Caco-2 (cell line): ENCODE results near the gene OR2T35. TPM values are rescaled to one million over a fixed set of nuclear protein-coding genes. Genes with fewer than 3 reads are reported as not detected.

Source experiments
- BruUV-seq: library from RNA; stranded (reverse); fragments of 400-500 nt; replicated peaks from 2 replicates; lab custom pipeline; 2021; lab: Mats Ljungman, UMichigan
- CTCF ChIA-PET: fragments of 300-600 bp; sonication (Branson Sonifier 250); formaldehyde crosslinking; loops from one replicate; lab custom pipeline; 2022; ENCODE audit warnings: antibody characterized with exemption; lab: Charles Lee
- POLR2A ChIA-PET: fragments of 300-600 bp; sonication (Branson Sonifier 250); formaldehyde crosslinking; loops from one replicate; lab custom pipeline; 2022; ENCODE audit warnings: antibody characterized with exemption; lab: Charles Lee
- DNase-seq, 2 experiments: peaks; one replicate each; pipeline versions ENCODE4 v3.0.0 to v3.0.0-alpha.2; 2020 to 2022
- H3K27me3 ChIP-seq: replicated peaks from 2 replicates; pipeline ENCODE4 v1.6.0; 2011; ENCODE audit warnings: low read length; ENCODE audit not compliant: control insufficient read depth, insufficient read depth
- H3K36me3 ChIP-seq: 2 replicates; pipeline ENCODE4 v1.5.1; 2011; ENCODE audit warnings: low read length; ENCODE audit not compliant: control insufficient read depth, insufficient read depth
- H3K4me1 ChIP-seq: fragments of 250-450 bp; sonication (Bioruptor Pico); 2 replicates; pipeline ENCODE4 v1.5.1; 2020; ENCODE audit warnings: mild to moderate bottlenecking
- H3K4me3 ChIP-seq: 2 replicates; pipeline ENCODE4 v1.5.1; 2011; ENCODE audit warnings: low read depth, mild to moderate bottlenecking, control low read depth, low read length
- H3K9me3 ChIP-seq: fragments of 250-450 bp; sonication (Bioruptor Pico); 2 replicates; pipeline ENCODE4 v1.5.1; 2020; ENCODE audit warnings: mild to moderate bottlenecking, moderate library complexity
- H3K27ac Mint-ChIP-seq: one replicate; pipeline ENCODE4 v1.8.0; 2022; ENCODE audit warnings: mixed read lengths; ENCODE audit not compliant: unreplicated experiment
- H3K27me3 Mint-ChIP-seq: one replicate; pipeline ENCODE4 v1.8.0; 2022; ENCODE audit warnings: mixed read lengths; ENCODE audit not compliant: insufficient read depth, unreplicated experiment
- H3K36me3 Mint-ChIP-seq: one replicate; pipeline ENCODE4 v1.8.0; 2022; ENCODE audit warnings: mild to moderate bottlenecking, mixed read lengths; ENCODE audit not compliant: insufficient read depth, unreplicated experiment
- H3K4me1 Mint-ChIP-seq: one replicate; pipeline ENCODE4 v1.8.0; 2022; ENCODE audit warnings: low read depth, mixed read lengths; ENCODE audit not compliant: unreplicated experiment
- H3K4me3 Mint-ChIP-seq: one replicate; pipeline ENCODE4 v1.8.0; 2022; ENCODE audit warnings: mild to moderate bottlenecking, moderate library complexity, mixed read lengths; ENCODE audit not compliant: unreplicated experiment
- H3K9me3 Mint-ChIP-seq: one replicate; pipeline ENCODE4 v1.8.0; 2022; ENCODE audit warnings: mixed read lengths; ENCODE audit not compliant: unreplicated experiment
- CTCF ChIP-seq, 2 experiments: fragments of 200-600 bp in 1 of 2; IDR thresholded peaks; 1 replicate in 1 of 2; 2 replicates in 1 of 2; pipeline versions ENCODE4 v1.5.1 to v1.8.0; 2011 to 2022; ENCODE audit warnings: antibody characterized with exemption in 1 of 2, control low read depth in 1 of 2, inconsistent platforms in 1 of 2, low read depth in 1 of 2, low read length in 1 of 2, mild to moderate bottlenecking in 1 of 2, moderate library complexity in 1 of 2; ENCODE audit not compliant: insufficient read depth in 1 of 2, severe bottlenecking in 1 of 2, unreplicated experiment in 1 of 2
- intact Hi-C: fragments of 100-400 bp; cut with micrococcal nuclease; formaldehyde crosslinking; loops from one replicate; pipeline ENCODE4 v1.10.0; 2022; ENCODE audit not compliant: unreplicated experiment
- total RNA-seq: library from RNA; stranded (reverse); gene quantifications from 2 replicates; pipeline ENCODE4 v1.2.3, GENCODE V29; 2022

The OR2T35 gene
- total RNA-seq, 1 experiment from 2014 or later: not detected

GRCh38 chr1:248627971-248628844, 16.9 kb downstream of the OR2T35 start:
- Mint-ChIP-seq H3K9me3 (no peaks in the 10 kb centered on the region), H3K36me3 (no peaks in the 10 kb centered on the region), H3K4me3 (no peak overlapping the region), H3K27ac (no peak overlapping the region), H3K27me3 (no peaks in the 10 kb centered on the region), H3K4me1 (no peaks in the 10 kb centered on the region)
- no peak for DNase-seq
- no TSS peak for BruUV-seq
- H3K4me3 ChIP-seq: no peak overlapping the region
- ChIA-PET CTCF (no interaction called here), POLR2A (no interaction called here)
- H3K4me1 ChIP-seq: no peaks in the 10 kb centered on the region
- no peak for TF ChIP-seq CTCF (IDR thresholded peaks at IDR 0.05; ENCODE audit: insufficient read depth in 1 of 2, low read depth in 1 of 2, low read length in 1 of 2, severe bottlenecking in 1 of 2, unreplicated experiment in 1 of 2)
- H3K36me3 ChIP-seq: no peaks in the 10 kb centered on the region
- no peaks in the 10 kb centered on the region for H3K9me3 ChIP-seq
- intact Hi-C loops: no loop called here
- H3K27me3 ChIP-seq: no peaks in the 10 kb centered on the region

GRCh38 chr1:248625971-248626370, 19.1 kb downstream of the OR2T35 start:
- H3K9me3 ChIP-seq: no peaks in the 10 kb centered on the region
- intact Hi-C loops: no loop called here
- H3K4me3 ChIP-seq: no peak overlapping the region
- ChIA-PET CTCF (interaction anchor here (0.6 kb wide), 1 partner anchor 1282 kb away, joined by 5 read pairs; no protein-coding TSS in a partner anchor), POLR2A (no interaction called here)
- H3K9me3 Mint-ChIP-seq: no peaks in the 10 kb centered on the region
- H3K27me3 ChIP-seq: no peaks in the 10 kb centered on the region
- H3K4me3 Mint-ChIP-seq: no peak overlapping the region
- H3K27me3 Mint-ChIP-seq: peaks cover 3% of the 10 kb centered on the region
- no peak for TF ChIP-seq CTCF (IDR thresholded peaks at IDR 0.05; ENCODE audit: insufficient read depth in 1 of 2, low read depth in 1 of 2, low read length in 1 of 2, severe bottlenecking in 1 of 2, unreplicated experiment in 1 of 2)
- no peaks in the 10 kb centered on the region for H3K4me1 Mint-ChIP-seq
- no peaks in the 10 kb centered on the region for H3K36me3 Mint-ChIP-seq
- BruUV-seq: no TSS peak
- H3K4me1 ChIP-seq: no peaks in the 10 kb centered on the region
- no peak for DNase-seq
- H3K36me3 ChIP-seq: no peaks in the 10 kb centered on the region
- H3K27ac Mint-ChIP-seq: no peak overlapping the region

GRCh38 chr1:248625166-248625565, 19.9 kb downstream of the OR2T35 start:
- Mint-ChIP-seq H3K9me3 (no peaks in the 10 kb centered on the region), H3K4me1 (no peaks in the 10 kb centered on the region), H3K36me3 (no peaks in the 10 kb centered on the region), H3K27ac (no peak overlapping the region), H3K27me3 (peaks cover 3% of the 10 kb centered on the region), H3K4me3 (no peak overlapping the region)
- Histone ChIP-seq H3K27me3 (no peaks in the 10 kb centered on the region), H3K9me3 (no peaks in the 10 kb centered on the region), H3K4me1 (no peaks in the 10 kb centered on the region), H3K4me3 (no peak overlapping the region), H3K36me3 (no peaks in the 10 kb centered on the region)
- CTCF ChIA-PET: interaction anchor here (0.6 kb wide), 1 partner anchor 1281 kb away, joined by 5 read pairs; no protein-coding TSS in a partner anchor
- POLR2A ChIA-PET: no interaction called here
- DNase-seq: no peak
- intact Hi-C loops: no loop called here
- BruUV-seq: no TSS peak
- TF ChIP-seq CTCF (IDR thresholded peaks at IDR 0.05; ENCODE audit: insufficient read depth in 1 of 2, low read depth in 1 of 2, low read length in 1 of 2, severe bottlenecking in 1 of 2, unreplicated experiment in 1 of 2): no peak
